ENCODE data around the gene ITPKC.

The ITPKC gene

GRCh38 chr19:40690693-40691420, 26.1 kb upstream of the ITPKC start:
- DNase-seq = peak; percentile 82 to 92

GRCh38 chr19:40691421-40692211, 25.3 kb upstream of the ITPKC start:
- no peak for DNase-seq

GRCh38 chr19:40692212-40692551, 24.7 kb upstream of the ITPKC start:
- no peak for DNase-seq

GRCh38 chr19:40693150-40693788, 23.6 kb upstream of the ITPKC start:
- DNase-seq = no peak

GRCh38 chr19:40693896-40694295, 23.0 kb upstream of the ITPKC start:
- DNase-seq = no peak

- no peak for DNase-seq
These were observed 21.0 kb upstream of the ITPKC start for GRCh38 chr19:40695881-40696280.

- DNase-seq = no peak
These were observed 19.9 kb upstream of the ITPKC start for GRCh38 chr19:40697007-40697406.

- no peak for DNase-seq
These were observed 16.8 kb upstream of the ITPKC start for GRCh38 chr19:40700083-40700482.

- DNase-seq = no peak
These were observed 15.2 kb upstream of the ITPKC start for GRCh38 chr19:40701758-40702157.

GRCh38 chr19:40702337-40703012, 14.4 kb upstream of the ITPKC start:
- DNase-seq = no peak

- no peak for DNase-seq
These were observed 13.7 kb upstream of the ITPKC start for GRCh38 chr19:40703029-40703755.

- no peak for DNase-seq
These were observed 12.2 kb upstream of the ITPKC start for GRCh38 chr19:40704491-40705361.

GRCh38 chr19:40705362-40705651, 11.6 kb upstream of the ITPKC start:
- no peak for DNase-seq

GRCh38 chr19:40705950-40706619, 10.8 kb upstream of the ITPKC start:
- DNase-seq = no peak

GRCh38 chr19:40707615-40708014, 9.3 kb upstream of the ITPKC start:
- no peak for DNase-seq

GRCh38 chr19:40709817-40710216, 7.1 kb upstream of the ITPKC start:
- DNase-seq = no peak

- DNase-seq = no peak
These were observed 3.0 kb upstream of the ITPKC start for GRCh38 chr19:40713939-40714338.

- DNase-seq = peak; percentile 86 to 89
These were observed 2.2 kb upstream of the ITPKC start for GRCh38 chr19:40714441-40715299.

- peak; percentile 58 for DNase-seq
These were observed 856 bp upstream of the ITPKC start for GRCh38 chr19:40716031-40716481.

GRCh38 chr19:40717325-40717879, 490 bp downstream of the ITPKC start:
- no peak for DNase-seq

Measured in stimulated activated CD4-positive, alpha-beta T cell treated with anti-CD3 and anti-CD28 coated beads, Interleukin-2, amount 100 ng/mL, for 48 hours (primary cell).